Measurements from ENCODE around the gene RTBDN.
"Not testable (repeated sequence)": the region's sequence is repeated elsewhere in the genome, so short reads cannot be mapped to it uniquely, and the experiment has no call there.

Gene RTBDN

DNA sequence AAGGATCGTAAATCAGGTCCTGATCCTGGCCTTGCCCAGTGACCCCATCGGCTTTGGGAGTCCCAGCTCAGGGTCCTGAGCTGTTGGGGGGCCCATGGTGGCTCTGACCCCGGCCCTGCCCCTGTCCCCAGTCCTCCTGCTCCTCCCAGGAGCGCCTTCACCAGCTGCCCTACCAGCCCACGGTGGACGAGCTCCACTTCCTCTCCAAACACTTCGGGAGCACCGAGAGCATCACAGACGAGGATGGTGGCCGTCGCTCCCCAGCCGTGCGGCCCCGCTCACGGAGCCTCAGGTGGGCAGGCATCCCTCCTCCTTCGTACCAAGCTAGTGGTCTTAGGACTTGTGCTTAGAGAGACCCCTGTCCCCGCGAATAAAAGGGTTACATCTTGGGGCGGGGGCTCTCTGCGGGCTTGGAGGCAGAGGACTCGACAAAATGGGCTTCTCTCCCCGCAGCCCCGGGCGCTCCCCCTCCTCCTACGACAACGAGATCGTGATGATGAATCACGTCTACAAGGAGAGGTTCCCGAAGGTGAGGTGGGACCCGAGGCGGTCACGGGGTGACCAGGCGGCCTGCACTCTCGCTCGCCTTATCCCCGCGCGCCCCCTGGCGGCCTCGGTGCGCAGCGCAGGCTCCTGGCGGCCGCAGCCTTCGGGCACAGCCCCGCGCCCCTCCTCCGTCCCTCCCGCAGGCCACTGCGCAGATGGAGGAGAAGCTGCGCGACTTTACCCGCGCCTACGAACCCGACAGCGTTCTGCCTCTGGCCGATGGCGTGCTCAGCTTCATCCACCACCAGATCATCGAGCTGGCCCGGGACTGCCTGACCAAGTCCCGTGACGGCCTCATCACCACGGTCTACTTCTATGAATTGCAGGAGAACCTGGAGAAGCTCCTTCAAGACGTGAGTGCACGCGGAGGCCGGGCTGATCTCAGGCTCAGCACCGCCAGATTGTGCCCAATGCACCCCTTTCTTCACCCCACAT lies 13.1 kb upstream of the RTBDN start:
- DNase-seq (ENCODE audit: low read depth), result peak; percentile 79
- TF ChIP-seq, protein P1, sequence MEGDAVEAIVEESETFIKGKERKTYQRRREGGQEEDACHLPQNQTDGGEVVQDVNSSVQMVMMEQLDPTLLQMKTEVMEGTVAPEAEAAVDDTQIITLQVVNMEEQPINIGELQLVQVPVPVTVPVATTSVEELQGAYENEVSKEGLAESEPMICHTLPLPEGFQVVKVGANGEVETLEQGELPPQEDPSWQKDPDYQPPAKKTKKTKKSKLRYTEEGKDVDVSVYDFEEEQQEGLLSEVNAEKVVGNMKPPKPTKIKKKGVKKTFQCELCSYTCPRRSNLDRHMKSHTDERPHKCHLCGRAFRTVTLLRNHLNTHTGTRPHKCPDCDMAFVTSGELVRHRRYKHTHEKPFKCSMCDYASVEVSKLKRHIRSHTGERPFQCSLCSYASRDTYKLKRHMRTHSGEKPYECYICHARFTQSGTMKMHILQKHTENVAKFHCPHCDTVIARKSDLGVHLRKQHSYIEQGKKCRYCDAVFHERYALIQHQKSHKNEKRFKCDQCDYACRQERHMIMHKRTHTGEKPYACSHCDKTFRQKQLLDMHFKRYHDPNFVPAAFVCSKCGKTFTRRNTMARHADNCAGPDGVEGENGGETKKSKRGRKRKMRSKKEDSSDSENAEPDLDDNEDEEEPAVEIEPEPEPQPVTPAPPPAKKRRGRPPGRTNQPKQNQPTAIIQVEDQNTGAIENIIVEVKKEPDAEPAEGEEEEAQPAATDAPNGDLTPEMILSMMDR (IDR thresholded peaks at IDR 0.05; ENCODE audit: low read length, missing control alignments), result peak; percentile 50
- peak overlapping the region; percentile 31 for H3K4me3 ChIP-seq (replicated peaks; ENCODE audit: low read depth, low read length)

DNA sequence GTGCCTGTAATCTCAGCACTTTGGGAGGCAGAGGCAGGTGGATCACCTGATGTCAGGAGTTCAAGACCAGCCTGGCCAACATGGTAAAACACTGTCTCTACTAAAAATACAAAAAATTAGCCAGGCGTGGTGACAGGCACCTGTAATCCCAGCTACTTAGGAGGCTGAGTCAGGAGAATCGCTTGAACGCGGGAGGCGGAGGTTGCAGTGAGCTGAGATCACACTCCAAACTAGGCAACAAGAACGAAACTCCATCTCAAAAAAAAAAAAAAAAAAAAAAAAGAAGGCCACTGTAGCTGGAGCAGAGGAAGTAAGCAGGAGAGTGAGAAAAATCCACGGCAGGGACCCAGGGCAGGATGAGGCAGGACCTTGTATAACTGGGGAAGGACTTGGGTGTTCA lies 12.2 kb upstream of the RTBDN start:
- H3K4me3 ChIP-seq (replicated peaks; ENCODE audit: low read depth, low read length); DNase-seq (ENCODE audit: low read depth): not testable (repeated sequence)

DNA sequence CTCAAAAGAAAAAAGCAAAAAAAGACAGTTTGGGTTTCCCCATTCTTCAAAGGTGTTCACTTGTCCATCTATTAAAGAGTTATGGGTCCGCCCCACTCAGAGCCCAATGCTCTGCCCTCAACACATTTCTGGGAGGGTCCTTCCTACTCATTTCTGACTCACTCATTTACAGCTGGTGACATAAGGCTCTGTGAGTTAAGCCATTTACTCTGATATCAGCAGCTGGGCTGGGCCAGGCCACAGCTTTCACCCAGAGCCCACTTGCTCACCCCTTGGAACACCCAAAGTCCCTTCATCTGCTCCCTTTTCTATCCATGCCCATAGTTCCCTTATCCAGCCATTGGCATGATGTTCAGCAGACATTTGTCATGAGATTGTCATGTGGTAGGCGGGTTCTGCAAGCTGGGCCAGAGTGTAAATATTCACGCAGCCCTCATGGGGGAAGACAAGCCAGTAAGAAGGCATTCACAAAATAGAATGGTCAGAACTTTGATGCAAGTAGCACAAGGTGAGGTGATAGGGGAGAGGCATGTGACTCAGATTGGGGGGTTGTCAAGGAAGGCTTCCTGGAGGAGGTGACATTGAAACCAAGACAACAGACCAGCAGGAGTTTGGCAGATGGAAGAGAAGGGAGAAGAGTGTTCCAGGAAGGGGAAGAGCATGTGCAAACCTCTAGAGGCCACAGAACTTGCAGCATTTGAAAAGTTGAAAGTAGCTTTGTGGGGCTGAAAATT lies 9.8 kb upstream of the RTBDN start:
- TF ChIP-seq, protein P1 (IDR thresholded peaks at IDR 0.05; ENCODE audit: low read length, missing control alignments), result no peak
- no peak overlapping the region for H3K4me3 ChIP-seq (replicated peaks; ENCODE audit: low read depth, low read length)
- no peak for DNase-seq (ENCODE audit: low read depth)

DNA sequence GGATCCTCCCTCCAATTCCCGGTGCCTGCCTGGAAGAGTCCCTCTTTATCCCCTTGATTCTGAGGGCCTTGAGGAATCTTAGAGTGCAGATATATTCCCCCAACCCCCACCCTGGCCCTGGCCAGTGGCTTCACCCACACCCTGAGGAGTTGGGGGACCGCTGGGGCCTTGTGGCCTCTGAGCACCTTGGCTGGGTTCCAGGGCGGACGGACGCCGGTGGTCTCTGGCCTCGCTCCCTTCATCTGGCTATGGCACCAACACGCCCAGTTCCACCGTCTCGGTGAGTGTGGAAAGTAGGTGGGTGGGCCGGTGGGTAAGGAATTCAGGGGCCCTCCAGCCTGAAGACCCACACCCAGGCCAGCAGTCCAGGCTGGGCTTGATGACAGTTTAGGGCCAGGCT lies 8.9 kb upstream of the RTBDN start:
- TF ChIP-seq, protein P1 (IDR thresholded peaks at IDR 0.05; ENCODE audit: low read length, missing control alignments), result no peak
- DNase-seq (ENCODE audit: low read depth), result no peak
- H3K4me3 ChIP-seq (replicated peaks; ENCODE audit: low read depth, low read length), result no peak overlapping the region

- no peak overlapping the region for H3K4me3 ChIP-seq (replicated peaks; ENCODE audit: low read depth, low read length)
- DNase-seq (ENCODE audit: low read depth), result no peak
- TF ChIP-seq, protein P1 (IDR thresholded peaks at IDR 0.05; ENCODE audit: low read length, missing control alignments), result no peak
Measured at GRCh38 chr19:12842511-12842910, 8.1 kb upstream of the RTBDN start.

GRCh38 chr19:12841094-12841493 lies 6.7 kb upstream of the RTBDN start:
- peak overlapping the region; percentile 40 for H3K4me3 ChIP-seq (replicated peaks; ENCODE audit: low read depth, low read length)
- peak; percentile 49 for DNase-seq (ENCODE audit: low read depth)
- TF ChIP-seq, protein P1 (IDR thresholded peaks at IDR 0.05; ENCODE audit: low read length, missing control alignments), result no peak
